ENCODE measurements around the gene RAB30.

GRCh38 chr11:82929121-82929520, 142.6 kb downstream of the RAB30 start:
- TF ChIP-seq POLR2A (IDR thresholded peaks at IDR 0.05), result no peak
- TF ChIP-seq, protein P1, sequence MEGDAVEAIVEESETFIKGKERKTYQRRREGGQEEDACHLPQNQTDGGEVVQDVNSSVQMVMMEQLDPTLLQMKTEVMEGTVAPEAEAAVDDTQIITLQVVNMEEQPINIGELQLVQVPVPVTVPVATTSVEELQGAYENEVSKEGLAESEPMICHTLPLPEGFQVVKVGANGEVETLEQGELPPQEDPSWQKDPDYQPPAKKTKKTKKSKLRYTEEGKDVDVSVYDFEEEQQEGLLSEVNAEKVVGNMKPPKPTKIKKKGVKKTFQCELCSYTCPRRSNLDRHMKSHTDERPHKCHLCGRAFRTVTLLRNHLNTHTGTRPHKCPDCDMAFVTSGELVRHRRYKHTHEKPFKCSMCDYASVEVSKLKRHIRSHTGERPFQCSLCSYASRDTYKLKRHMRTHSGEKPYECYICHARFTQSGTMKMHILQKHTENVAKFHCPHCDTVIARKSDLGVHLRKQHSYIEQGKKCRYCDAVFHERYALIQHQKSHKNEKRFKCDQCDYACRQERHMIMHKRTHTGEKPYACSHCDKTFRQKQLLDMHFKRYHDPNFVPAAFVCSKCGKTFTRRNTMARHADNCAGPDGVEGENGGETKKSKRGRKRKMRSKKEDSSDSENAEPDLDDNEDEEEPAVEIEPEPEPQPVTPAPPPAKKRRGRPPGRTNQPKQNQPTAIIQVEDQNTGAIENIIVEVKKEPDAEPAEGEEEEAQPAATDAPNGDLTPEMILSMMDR (IDR thresholded peaks at IDR 0.05), result no peak
- TF ChIP-seq POLR2AphosphoS5 (IDR thresholded peaks at IDR 0.05), result no peak
